ENCODE measurements around the gene EGR4.
A peak's percentile ranks its signal among the peaks of the same experiment; 100 is the strongest.

Gene EGR4

GRCh38 chr2:73301636-73302035 is 8.3 kb upstream of the EGR4 start:
- no peaks in the 10 kb centered on the region for H3K79me2 ChIP-seq (ENCODE audit: control insufficient read depth, insufficient read depth, low read length, unreplicated experiment)
- H3K27ac ChIP-seq (ENCODE audit: low read depth, low read length) = no peak overlapping the region
- peaks cover 86% of the 10 kb centered on the region for H3K27me3 ChIP-seq (ENCODE audit: insufficient read depth, low read length)
- H3K36me3 ChIP-seq (ENCODE audit: insufficient read depth, low read length) = no peaks in the 10 kb centered on the region
- peaks cover 5% of the 10 kb centered on the region for H3K4me1 ChIP-seq (ENCODE audit: control insufficient read depth, insufficient read depth, low read length, unreplicated experiment)
- no peak overlapping the region for H2AFZ ChIP-seq (ENCODE audit: low read length, unreplicated experiment)
- H3K4me3 ChIP-seq (ENCODE audit: low read depth, low read length) = no peak overlapping the region

- peaks cover 88% of the 10 kb centered on the region for H3K27me3 ChIP-seq (ENCODE audit: insufficient read depth, low read length)
- no peak overlapping the region for H3K27ac ChIP-seq (ENCODE audit: low read depth, low read length)
- H3K36me3 ChIP-seq (ENCODE audit: insufficient read depth, low read length) = no peaks in the 10 kb centered on the region
- H3K79me2 ChIP-seq (ENCODE audit: control insufficient read depth, insufficient read depth, low read length, unreplicated experiment) = no peaks in the 10 kb centered on the region
- peaks cover 5% of the 10 kb centered on the region for H3K4me1 ChIP-seq (ENCODE audit: control insufficient read depth, insufficient read depth, low read length, unreplicated experiment)
- H3K4me3 ChIP-seq (ENCODE audit: low read depth, low read length) = no peak overlapping the region
- H2AFZ ChIP-seq (ENCODE audit: low read length, unreplicated experiment) = no peak overlapping the region
Measured at GRCh38 chr2:73300926-73301325, 7.6 kb upstream of the EGR4 start.

DNA sequence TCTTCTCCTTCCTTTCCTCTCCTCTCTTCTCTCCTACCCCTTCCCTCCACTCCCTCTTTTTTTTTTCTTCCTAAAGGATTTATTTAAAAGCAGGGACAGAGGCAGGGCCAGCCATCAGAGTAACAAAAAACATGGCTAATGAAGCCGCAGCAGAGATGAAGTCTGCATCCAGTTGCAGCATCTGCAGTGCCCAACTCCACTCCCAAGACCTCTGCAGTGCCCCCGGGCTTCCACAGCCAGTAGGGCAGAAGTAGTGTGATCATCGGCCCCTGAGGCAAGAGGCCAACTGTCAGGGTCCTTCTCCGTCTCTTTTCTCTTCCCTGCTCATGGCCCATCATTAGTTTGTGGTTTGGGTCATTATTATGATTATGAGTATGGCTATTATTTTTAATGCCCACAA is 4.2 kb upstream of the EGR4 start:
- no peaks in the 10 kb centered on the region for H3K36me3 ChIP-seq (ENCODE audit: insufficient read depth, low read length)
- H3K27me3 ChIP-seq (ENCODE audit: insufficient read depth, low read length) = peaks cover 89% of the 10 kb centered on the region
- H2AFZ ChIP-seq (ENCODE audit: low read length, unreplicated experiment) = no peak overlapping the region
- H3K27ac ChIP-seq (ENCODE audit: low read depth, low read length) = no peak overlapping the region
- H3K4me1 ChIP-seq (ENCODE audit: control insufficient read depth, insufficient read depth, low read length, unreplicated experiment) = peaks cover 5% of the 10 kb centered on the region
- no peak overlapping the region for H3K4me3 ChIP-seq (ENCODE audit: low read depth, low read length)
- no peaks in the 10 kb centered on the region for H3K79me2 ChIP-seq (ENCODE audit: control insufficient read depth, insufficient read depth, low read length, unreplicated experiment)

- no peaks in the 10 kb centered on the region for H3K36me3 ChIP-seq (ENCODE audit: insufficient read depth, low read length)
- no peak overlapping the region for H3K4me3 ChIP-seq (ENCODE audit: low read depth, low read length)
- H3K27me3 ChIP-seq (ENCODE audit: insufficient read depth, low read length) = peaks cover 89% of the 10 kb centered on the region
- no peak overlapping the region for H3K27ac ChIP-seq (ENCODE audit: low read depth, low read length)
- peaks cover 5% of the 10 kb centered on the region for H3K4me1 ChIP-seq (ENCODE audit: control insufficient read depth, insufficient read depth, low read length, unreplicated experiment)
- no peaks in the 10 kb centered on the region for H3K79me2 ChIP-seq (ENCODE audit: control insufficient read depth, insufficient read depth, low read length, unreplicated experiment)
- no peak overlapping the region for H2AFZ ChIP-seq (ENCODE audit: low read length, unreplicated experiment)
Measured at GRCh38 chr2:73297151-73297559, 3.8 kb upstream of the EGR4 start.

GRCh38 chr2:73295751-73296400 is 2.5 kb upstream of the EGR4 start:
- peaks cover 5% of the 10 kb centered on the region for H3K4me1 ChIP-seq (ENCODE audit: control insufficient read depth, insufficient read depth, low read length, unreplicated experiment)
- no peaks in the 10 kb centered on the region for H3K79me2 ChIP-seq (ENCODE audit: control insufficient read depth, insufficient read depth, low read length, unreplicated experiment)
- H3K27ac ChIP-seq (ENCODE audit: low read depth, low read length) = no peak overlapping the region
- no peak overlapping the region for H3K4me3 ChIP-seq (ENCODE audit: low read depth, low read length)
- peaks cover 90% of the 10 kb centered on the region for H3K27me3 ChIP-seq (ENCODE audit: insufficient read depth, low read length)
- H3K36me3 ChIP-seq (ENCODE audit: insufficient read depth, low read length) = no peaks in the 10 kb centered on the region
- no peak overlapping the region for H2AFZ ChIP-seq (ENCODE audit: low read length, unreplicated experiment)

GRCh38 chr2:73294239-73294638 is 891 bp upstream of the EGR4 start:
- no peak overlapping the region for H3K27ac ChIP-seq (ENCODE audit: low read depth, low read length)
- no peak overlapping the region for H3K4me3 ChIP-seq (ENCODE audit: low read depth, low read length)
- peaks cover 92% of the 10 kb centered on the region for H3K27me3 ChIP-seq (ENCODE audit: insufficient read depth, low read length)
- H3K4me1 ChIP-seq (ENCODE audit: control insufficient read depth, insufficient read depth, low read length, unreplicated experiment) = peaks cover 5% of the 10 kb centered on the region
- no peaks in the 10 kb centered on the region for H3K36me3 ChIP-seq (ENCODE audit: insufficient read depth, low read length)
- H3K79me2 ChIP-seq (ENCODE audit: control insufficient read depth, insufficient read depth, low read length, unreplicated experiment) = no peaks in the 10 kb centered on the region
- H2AFZ ChIP-seq (ENCODE audit: low read length, unreplicated experiment) = no peak overlapping the region

DNA sequence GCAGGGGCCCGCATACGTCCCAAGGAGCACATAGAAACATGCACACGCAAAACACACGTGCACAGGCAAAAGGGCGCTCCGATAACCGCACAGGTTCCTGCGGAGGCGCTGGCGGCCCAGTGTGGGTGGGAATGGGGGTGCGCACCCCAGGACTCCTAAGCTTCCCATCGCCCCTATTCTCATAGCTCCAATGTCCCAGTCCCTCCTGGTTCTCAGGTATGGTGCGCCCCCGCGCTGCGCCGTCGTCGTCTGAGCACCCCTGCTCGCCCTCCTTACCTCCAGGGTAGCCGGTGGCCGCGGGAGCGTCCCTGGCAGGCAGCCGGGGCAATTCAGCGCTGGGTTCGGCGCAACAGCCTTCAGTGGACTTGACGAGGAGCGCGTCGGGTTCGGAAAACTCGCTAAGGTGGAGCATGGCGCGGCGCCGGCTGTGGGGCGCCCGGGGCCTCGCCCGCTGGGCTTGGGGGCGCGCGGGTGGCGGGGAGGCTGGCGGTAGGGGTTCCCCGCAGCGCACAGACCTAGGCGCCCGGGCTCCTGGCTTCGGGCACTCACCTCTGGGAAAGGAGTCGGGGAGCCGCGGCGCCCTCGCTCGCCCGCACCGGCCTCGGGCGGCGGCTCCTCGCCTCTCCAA is 328 bp downstream of the EGR4 start:
- Histone ChIP-seq H3K4me1 (ENCODE audit: control insufficient read depth, insufficient read depth, low read length, unreplicated experiment) (peaks cover 5% of the 10 kb centered on the region), H2AFZ (ENCODE audit: low read length, unreplicated experiment) (no peak overlapping the region), H3K79me2 (ENCODE audit: control insufficient read depth, insufficient read depth, low read length, unreplicated experiment) (no peaks in the 10 kb centered on the region), H3K27me3 (ENCODE audit: insufficient read depth, low read length) (peaks cover 98% of the 10 kb centered on the region), H3K4me3 (ENCODE audit: low read depth, low read length) (peak overlapping the region; percentile 63), H3K27ac (ENCODE audit: low read depth, low read length) (no peak overlapping the region), H3K36me3 (ENCODE audit: insufficient read depth, low read length) (no peaks in the 10 kb centered on the region)

DNA sequence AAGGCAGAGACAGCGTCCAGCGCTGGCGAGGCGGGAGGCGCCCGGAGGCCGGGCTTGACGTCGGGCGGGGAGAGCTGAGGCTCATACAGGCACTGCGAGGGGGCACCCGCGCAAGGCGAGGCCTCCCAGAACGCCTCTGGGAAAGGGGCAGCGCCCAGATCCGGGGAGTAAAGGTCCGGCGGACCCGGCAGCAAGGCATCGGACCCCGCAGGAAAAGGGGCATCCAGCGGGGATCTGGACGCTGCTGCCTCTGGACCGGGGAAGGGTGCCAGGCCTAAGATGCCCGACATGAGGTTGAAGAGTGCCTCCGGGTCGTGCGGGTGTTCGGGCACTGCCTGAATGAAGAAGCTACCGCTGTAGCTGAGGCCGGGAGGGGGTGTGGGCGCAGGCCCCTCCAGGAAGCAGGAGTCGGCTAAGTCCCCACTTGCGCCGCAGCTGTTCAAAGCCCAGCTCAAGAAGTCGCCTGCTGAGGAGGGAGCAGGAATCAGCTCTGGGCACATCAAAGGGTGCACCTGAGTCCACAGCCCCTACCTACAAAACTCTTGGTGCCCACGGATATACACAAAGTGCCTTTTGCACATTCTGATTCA is 937 bp downstream of the EGR4 start:
- Histone ChIP-seq H3K4me1 (ENCODE audit: control insufficient read depth, insufficient read depth, low read length, unreplicated experiment) (peaks cover 4% of the 10 kb centered on the region), H3K27me3 (ENCODE audit: insufficient read depth, low read length) (peaks cover 99% of the 10 kb centered on the region), H3K79me2 (ENCODE audit: control insufficient read depth, insufficient read depth, low read length, unreplicated experiment) (no peaks in the 10 kb centered on the region), H3K4me3 (ENCODE audit: low read depth, low read length) (no peak overlapping the region), H3K36me3 (ENCODE audit: insufficient read depth, low read length) (no peaks in the 10 kb centered on the region), H3K27ac (ENCODE audit: low read depth, low read length) (no peak overlapping the region), H2AFZ (ENCODE audit: low read length, unreplicated experiment) (no peak overlapping the region)

DNA sequence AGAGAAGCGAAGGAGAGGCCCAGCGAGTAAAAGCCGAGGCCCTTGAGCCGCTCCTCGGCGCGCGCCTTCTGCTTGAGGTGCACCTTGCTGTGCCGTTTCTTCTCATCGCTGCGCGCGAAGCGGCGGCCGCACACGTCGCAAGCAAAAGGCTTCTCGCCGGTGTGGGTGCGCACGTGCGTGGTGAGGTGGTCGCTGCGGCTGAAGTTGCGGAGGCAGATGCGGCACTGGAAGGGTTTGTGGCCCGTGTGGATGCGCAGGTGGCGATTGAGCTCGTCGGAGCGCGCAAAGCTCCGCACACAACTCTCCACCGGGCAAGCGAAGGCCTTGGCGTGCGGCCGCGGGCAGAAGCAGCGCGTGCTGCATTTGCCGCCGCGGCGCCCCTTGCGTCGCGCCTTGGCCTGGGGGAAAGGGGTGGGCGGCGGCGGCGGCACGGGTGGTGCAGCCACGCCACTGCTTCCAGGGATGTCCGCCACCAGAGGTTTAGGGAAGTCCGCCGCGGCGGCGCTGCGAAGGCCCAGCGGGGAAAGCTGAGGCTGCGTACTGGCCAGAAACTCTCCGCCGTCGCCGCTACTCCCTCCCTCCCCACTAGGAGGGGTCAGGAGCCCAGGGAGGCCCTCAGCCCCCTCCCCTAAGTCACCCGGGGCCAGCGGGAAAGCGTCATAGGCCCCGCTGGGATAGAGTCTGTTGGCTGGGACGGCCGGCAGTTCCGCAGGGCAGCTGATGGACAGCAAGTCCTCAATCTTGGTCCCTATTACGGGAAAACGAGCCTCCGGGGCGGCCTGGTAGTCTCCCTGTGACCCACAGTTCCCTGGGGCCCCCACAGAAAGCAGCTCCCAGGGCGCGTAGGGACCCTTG is 1.7 kb downstream of the EGR4 start:
- Histone ChIP-seq H3K36me3 (ENCODE audit: insufficient read depth, low read length) (no peaks in the 10 kb centered on the region), H3K79me2 (ENCODE audit: control insufficient read depth, insufficient read depth, low read length, unreplicated experiment) (no peaks in the 10 kb centered on the region), H2AFZ (ENCODE audit: low read length, unreplicated experiment) (no peak overlapping the region), H3K4me3 (ENCODE audit: low read depth, low read length) (peak overlapping the region; percentile 5; the same call in 1 of the 2 replicates), H3K27ac (ENCODE audit: low read depth, low read length) (no peak overlapping the region), H3K27me3 (ENCODE audit: insufficient read depth, low read length) (peaks cover 95% of the 10 kb centered on the region), H3K4me1 (ENCODE audit: control insufficient read depth, insufficient read depth, low read length, unreplicated experiment) (no peaks in the 10 kb centered on the region)

- Histone ChIP-seq H2AFZ (ENCODE audit: low read length, unreplicated experiment) (no peak overlapping the region), H3K4me1 (ENCODE audit: control insufficient read depth, insufficient read depth, low read length, unreplicated experiment) (no peaks in the 10 kb centered on the region), H3K79me2 (ENCODE audit: control insufficient read depth, insufficient read depth, low read length, unreplicated experiment) (no peaks in the 10 kb centered on the region), H3K27ac (ENCODE audit: low read depth, low read length) (no peak overlapping the region), H3K27me3 (ENCODE audit: insufficient read depth, low read length) (peaks cover 93% of the 10 kb centered on the region), H3K4me3 (ENCODE audit: low read depth, low read length) (peak overlapping the region; percentile 5; the same call in 1 of the 2 replicates), H3K36me3 (ENCODE audit: insufficient read depth, low read length) (no peaks in the 10 kb centered on the region)
Measured at GRCh38 chr2:73291093-73291460, 2.3 kb downstream of the EGR4 start.
